Measurements from ENCODE around the gene NHLRC2. TPM values are rescaled to one million over a fixed set of nuclear protein-coding genes. Genes with fewer than 3 reads are reported as not detected.
A peak's percentile ranks its signal among the peaks of the same experiment; 100 is the strongest.
"Not testable (repeated sequence)": the region's sequence is repeated elsewhere in the genome, so short reads cannot be mapped to it uniquely, and the experiment has no call there.

The NHLRC2 gene, protein sequence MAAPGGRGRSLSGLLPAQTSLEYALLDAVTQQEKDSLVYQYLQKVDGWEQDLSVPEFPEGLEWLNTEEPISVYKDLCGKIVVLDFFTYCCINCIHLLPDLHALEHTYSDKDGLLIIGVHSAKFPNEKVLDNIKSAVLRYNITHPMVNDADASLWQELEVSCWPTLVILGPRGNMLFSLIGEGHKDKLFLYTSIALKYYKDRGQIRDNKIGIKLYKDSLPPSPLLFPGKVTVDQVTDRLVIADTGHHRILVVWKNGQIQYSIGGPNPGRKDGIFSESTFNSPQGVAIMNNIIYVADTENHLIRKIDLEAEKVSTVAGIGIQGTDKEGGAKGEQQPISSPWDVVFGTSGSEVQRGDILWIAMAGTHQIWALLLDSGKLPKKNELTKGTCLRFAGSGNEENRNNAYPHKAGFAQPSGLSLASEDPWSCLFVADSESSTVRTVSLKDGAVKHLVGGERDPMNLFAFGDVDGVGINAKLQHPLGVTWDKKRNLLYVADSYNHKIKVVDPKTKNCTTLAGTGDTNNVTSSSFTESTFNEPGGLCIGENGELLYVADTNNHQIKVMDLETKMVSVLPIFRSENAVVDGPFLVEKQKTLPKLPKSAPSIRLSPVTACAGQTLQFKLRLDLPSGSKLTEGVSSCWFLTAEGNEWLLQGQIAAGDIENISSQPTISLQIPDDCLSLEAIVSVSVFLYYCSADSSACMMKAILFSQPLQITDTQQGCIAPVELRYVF
- 100 to 1,000 TPM in 1 of 4 donors, 10 to 100 TPM in 3; 18.0 to 117 (median 24.1) TPM for total RNA-seq

DNA sequence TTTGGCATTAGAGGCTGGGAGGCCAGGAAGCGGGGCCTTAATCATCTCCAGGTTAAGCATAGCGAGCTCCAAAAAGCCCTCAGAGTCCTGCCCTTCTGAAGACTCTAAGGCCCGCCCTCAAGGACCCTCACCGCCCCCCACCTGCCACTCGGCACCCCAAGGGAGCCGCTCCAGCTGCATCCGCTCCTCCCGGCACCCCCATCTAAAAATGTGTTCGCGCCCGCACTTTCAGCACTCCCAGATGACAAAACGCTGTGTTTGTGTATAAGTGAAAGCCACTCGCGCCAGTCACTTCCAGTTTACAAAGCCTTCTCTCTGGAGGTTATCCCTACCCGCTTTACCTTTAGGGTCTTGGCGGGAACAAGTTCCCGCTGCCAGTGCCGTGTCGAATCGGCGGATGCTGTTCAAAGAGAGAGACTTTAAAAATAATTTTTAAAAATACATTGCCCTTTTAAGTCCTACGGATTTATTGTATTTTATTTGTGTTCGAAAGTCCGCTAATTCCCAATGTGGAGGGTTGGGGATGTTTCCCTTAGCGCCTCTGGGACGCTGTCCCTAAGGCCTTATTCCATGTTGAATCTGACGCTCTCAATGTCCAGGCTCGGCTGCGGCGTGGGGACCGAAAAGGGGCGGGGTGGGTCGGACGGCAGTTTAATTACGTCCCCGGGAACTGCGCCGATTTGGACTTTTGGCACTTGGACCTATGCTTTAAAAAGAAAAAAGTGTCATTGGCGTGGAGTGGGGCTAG is at the start of gene NHLRC2, which contains the start of gene DCLRE1A:
Gene NHLRC2, plus strand, starts transcription at position 649 of the 748 bp plus-strand sequence. CDS start 212 bp downstream, outside the sequence.
Gene DCLRE1A, minus strand, starts transcription at position 70 of the 748 bp plus-strand sequence. CDS start 900 bp downstream, outside the sequence.
- ATAC-seq (ENCODE audit: low FRiP score), result peak; percentile 83
- peak; percentile 48 for DNase-seq (ENCODE audit: low spot score)
- TF ChIP-seq, protein P1, sequence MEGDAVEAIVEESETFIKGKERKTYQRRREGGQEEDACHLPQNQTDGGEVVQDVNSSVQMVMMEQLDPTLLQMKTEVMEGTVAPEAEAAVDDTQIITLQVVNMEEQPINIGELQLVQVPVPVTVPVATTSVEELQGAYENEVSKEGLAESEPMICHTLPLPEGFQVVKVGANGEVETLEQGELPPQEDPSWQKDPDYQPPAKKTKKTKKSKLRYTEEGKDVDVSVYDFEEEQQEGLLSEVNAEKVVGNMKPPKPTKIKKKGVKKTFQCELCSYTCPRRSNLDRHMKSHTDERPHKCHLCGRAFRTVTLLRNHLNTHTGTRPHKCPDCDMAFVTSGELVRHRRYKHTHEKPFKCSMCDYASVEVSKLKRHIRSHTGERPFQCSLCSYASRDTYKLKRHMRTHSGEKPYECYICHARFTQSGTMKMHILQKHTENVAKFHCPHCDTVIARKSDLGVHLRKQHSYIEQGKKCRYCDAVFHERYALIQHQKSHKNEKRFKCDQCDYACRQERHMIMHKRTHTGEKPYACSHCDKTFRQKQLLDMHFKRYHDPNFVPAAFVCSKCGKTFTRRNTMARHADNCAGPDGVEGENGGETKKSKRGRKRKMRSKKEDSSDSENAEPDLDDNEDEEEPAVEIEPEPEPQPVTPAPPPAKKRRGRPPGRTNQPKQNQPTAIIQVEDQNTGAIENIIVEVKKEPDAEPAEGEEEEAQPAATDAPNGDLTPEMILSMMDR (IDR thresholded peaks at IDR 0.05), result no peak

DNA sequence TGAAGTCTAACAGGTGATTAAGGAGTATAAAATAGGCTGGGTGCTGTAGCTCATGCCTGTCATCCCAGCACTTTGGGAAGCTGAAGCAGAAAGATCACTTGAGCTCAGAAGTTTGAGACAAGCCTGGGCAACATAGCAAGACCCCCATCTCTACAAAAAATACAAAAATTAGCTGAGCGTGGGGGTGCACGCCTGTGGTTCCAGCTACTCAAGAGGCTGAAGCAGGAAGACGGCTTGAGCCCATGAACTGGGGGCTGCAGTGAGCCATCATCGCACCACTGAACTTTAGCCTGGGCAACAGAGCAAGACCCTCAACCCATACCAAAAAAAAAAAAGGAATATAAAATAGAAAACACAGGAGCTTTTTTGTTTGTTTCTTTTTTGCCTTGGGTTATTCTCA is 48.0 kb upstream of the NHLRC2 start:
- TF ChIP-seq, protein P1 (IDR thresholded peaks at IDR 0.05), result no peak
- ATAC-seq (ENCODE audit: low FRiP score) (no peak), DNase-seq (ENCODE audit: low spot score) (no peak)

DNA sequence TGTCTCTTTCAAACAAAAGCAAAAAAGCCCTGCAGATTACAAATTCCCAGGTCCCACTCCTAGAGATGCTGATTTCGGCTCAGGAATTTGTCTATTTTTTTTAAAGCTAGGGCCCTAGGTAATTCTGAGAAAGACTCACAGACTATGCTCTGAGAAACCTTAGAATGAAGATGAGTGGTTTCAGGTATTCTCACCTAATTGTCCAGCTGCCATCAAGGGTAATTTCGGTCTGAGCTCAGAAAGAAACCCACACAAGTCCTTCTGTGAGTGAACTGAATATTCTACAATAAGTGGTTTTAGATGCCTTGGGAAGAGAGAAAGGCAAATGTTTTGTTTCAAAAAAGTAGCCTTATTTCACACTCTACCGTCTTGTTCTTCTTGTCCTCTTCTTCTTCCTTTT is 46.3 kb upstream of the NHLRC2 start:
- no peak for ATAC-seq (ENCODE audit: low FRiP score)
- no peak for DNase-seq (ENCODE audit: low spot score)
- TF ChIP-seq, protein P1 (IDR thresholded peaks at IDR 0.05), result no peak

DNA sequence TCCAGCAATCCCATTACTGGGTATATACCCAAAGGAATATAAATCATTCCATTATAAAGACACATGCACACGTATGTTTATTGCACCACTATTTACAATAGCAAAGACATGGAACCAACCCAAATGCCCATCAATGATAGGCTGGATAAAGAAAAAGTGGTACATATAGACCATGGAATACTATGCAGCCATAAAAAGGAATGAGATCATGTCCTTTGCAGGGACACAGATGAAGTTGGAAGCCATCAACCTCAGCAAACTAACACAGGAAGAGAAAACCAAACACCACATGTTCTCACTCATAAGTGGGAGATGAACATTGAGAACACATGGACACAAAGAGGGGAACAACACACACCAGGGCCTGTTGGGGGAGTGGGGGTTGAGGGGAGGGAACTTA is 39.8 kb upstream of the NHLRC2 start:
- DNase-seq (ENCODE audit: low spot score); ATAC-seq (ENCODE audit: low FRiP score): not testable (repeated sequence)

DNA sequence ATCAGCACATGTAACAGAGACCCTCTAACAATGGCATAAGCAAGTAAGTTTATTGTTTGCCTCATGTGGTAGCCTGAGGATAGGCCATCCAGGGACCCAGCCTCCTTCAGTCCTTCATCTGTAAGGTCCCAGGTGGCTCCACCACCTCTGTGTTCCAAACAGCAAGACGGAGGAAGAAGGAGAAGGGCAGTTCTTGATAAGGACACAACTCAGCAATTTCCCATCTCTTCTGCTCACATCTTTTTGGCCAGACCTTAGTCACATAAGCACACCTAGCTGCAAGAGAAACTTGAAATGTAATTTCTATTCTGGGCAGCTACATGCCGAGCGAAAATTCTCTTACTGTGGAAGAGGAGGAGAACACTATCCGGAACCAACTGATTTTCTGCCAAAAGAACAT is 34.5 kb upstream of the NHLRC2 start:
- no peak for ATAC-seq (ENCODE audit: low FRiP score)
- no peak for DNase-seq (ENCODE audit: low spot score)
- TF ChIP-seq, protein P1 (IDR thresholded peaks at IDR 0.05), result no peak

DNA sequence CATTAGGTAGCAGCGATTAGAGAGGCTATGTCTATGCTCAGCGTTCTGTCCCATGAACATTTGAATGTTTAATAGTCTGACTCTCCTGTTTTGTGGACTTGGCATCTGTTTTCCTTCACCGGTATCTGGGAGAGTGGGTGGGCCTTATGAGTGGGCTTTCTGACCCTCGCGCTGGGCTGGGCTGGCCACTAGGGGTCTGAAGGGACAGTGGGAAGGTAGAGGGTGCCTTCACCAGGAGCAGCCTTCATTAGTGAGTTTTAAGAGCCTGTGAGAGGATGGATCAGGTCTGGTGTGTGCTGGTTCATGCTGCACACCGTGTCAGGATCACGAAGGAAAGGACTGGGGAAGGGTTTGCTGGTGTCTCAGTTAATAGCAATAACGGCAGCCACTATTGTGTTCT is 34.0 kb upstream of the NHLRC2 start:
- TF ChIP-seq, protein P1 (IDR thresholded peaks at IDR 0.05), result no peak
- no peak for DNase-seq (ENCODE audit: low spot score)
- no peak for ATAC-seq (ENCODE audit: low FRiP score)

DNA sequence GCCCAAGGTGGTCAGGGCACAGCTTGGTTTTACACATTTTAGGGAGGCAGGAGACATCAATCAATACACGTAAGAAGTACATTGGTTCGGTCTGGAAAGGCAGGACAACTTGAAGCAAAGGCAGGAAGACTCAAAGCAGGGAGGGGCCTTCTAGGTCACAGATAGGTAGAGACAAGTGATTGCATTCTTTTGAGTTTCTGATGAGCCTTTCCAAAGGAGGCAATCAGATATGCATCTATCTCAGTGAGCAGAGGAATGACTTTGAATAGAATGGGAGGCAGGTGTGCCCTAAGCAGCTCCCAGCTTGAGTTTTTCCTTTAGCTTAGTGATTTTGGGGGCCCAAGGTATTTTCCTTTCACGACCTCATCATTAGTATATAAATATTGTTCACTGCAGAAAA is 33.2 kb upstream of the NHLRC2 start:
- not testable (repeated sequence) for ATAC-seq (ENCODE audit: low FRiP score); DNase-seq (ENCODE audit: low spot score)
